ENCODE results near the gene SLC2A9. TPM values are rescaled to one million over a fixed set of nuclear protein-coding genes. Genes with fewer than 3 reads are reported as not detected.

The SLC2A9 gene
- total and polyA plus RNA-seq, 2 of the 8 experiments (the other 6 are each of a cell fraction or from before 2014, with no cell fraction given): 0.20 to 0.26 TPM

- peak; percentile 32; the same call in 1 of the 2 replicates for TF ChIP-seq SP1 (IDR thresholded peaks at IDR 0.05; ENCODE audit: low read depth, low read length)
- no peak for TF ChIP-seq CHD7 (IDR thresholded peaks at IDR 0.05; ENCODE audit: insufficient replicate concordance, low read length)
- TF ChIP-seq CTCF (IDR thresholded peaks at IDR 0.05; ENCODE audit: control extremely low read depth in 1 of 3, insufficient read depth in 1 of 3, low read depth in 1 of 3, low read length in 3 of 3): peak; percentile 52 to 87 (median 69)
- no peak for TF ChIP-seq SIN3A (conservative IDR thresholded peaks at IDR 0.05 in 1 of 2, IDR thresholded peaks at IDR 0.05 in 1 of 2; ENCODE audit: low read depth in 1 of 2, low read length in 2 of 2)
- no peak for TF ChIP-seq HDAC6 (IDR thresholded peaks at IDR 0.05; ENCODE audit: low read depth, low read length)
- no peak for TF ChIP-seq RBBP5 (IDR thresholded peaks at IDR 0.05; ENCODE audit: borderline replicate concordance, low read depth, low read length)
Observed at GRCh38 chr4:10063544-10064300, 42.4 kb upstream of the SLC2A9 start (continued).
